Superior temporal gyrus (tissue), 1 donor: ENCODE measurements around the gene TMEM248.
"Not testable (repeated sequence)": the region's sequence is repeated elsewhere in the genome, so short reads cannot be mapped to it uniquely, and the experiment has no call there.

Experiments
- DNase-seq: peaks from one replicate; pipeline ENCODE4 v3.0.0-alpha.2; 2016; ENCODE audit errors: extremely low spot score

The TMEM248 gene

DNA sequence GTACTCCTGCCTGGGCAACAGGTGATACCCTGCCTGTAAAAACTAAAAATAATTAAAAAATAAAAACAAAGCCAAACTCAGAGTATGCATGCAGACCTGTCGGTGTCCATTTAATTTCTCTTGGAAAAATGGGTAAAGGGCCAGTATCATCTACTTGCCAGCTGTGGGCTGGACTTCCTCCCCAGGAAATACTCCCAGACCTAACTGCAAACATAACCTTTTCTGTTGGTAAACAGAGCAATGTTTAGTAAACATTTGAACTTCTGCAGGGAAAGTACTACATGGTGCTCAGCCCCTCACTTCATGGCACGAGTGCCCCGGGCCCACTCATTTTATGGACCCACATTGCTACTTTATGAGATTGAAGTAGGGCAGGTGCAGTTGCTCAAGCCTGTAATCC, 10.2 kb upstream of the TMEM248 start:
- DNase-seq: no peak

DNA sequence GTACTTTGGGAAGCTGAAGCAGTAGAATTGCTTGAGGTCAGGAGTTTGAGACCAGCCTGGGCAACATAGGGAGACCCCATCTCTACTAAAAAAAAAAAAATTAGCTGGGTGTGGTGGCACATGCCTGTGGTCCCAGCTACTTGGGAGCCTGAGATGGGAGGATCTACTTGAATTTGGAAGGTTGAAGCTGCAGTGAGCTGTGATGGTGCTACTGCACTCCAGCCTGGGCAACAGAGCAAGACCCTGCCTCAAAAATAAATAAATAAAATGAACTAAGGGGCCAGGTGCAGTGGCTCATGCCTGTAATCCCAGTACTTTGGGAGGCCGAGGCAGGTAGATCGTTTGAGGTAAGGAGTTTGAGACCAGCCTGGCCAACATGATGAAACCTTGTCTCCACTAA, 9.8 kb upstream of the TMEM248 start:
- not testable (repeated sequence) for DNase-seq

DNA sequence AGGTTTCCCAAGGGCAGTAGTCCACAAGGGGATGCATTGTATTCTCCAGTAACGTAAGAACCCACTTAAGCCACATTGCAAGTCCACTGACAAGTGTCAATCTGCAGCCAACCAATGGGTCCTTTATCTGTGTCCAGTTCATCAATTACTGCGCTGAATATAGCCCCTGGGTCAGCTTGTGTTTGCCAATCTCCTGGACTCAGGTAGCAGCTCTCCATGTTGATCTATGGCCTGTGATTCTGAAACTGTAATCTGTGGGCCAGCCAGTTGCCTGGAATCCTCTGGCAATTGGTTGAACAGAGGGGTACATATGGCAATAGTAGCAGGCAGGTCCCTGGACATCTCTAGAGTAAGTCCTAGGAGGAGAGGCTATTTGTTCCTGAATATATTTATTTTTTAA, 8.8 kb upstream of the TMEM248 start:
- no peak for DNase-seq

DNA sequence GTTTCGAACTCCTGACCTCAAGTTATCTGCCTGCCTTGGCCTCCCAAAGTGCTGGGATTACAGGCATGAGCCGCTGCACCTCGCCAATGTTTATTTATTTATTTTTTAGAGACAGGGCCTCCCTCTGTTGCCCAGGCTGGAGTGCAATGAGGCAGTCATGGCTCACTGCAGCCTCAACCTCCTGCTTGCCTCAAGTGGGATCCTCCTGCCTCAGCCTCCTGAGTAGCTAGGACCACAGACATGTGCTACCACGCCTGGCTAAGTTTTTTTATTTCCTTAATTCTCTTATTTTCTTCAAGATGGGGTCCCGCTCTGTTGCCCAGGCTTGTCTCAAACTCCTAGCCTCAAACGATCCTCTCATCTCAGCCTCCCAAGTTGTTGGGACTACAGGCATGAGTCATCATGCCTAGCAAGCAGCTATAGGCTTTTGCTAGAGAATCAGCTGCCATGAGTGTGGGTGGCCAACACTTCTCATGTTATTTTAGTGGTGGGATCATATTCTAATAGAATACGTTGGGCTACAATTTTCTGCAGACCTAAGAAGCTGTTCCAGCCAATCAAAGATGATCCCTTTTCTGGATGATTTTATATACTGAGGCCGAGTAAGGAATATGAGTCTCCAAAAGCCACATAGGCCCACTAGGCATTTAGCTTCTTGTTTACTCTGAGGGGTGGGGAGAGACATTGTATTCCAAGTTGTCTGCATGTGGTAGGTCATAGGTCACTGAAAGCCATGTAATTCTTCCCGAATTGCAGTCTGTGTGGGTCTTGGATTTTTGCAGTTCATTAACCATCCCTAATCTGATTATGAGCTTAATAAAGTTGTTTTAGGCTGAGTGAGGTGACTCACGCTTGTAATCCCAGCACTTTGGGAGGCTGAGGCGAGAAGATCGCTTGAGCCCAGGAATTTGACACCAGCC, 7.6 kb upstream of the TMEM248 start:
- no peak for DNase-seq

DNA sequence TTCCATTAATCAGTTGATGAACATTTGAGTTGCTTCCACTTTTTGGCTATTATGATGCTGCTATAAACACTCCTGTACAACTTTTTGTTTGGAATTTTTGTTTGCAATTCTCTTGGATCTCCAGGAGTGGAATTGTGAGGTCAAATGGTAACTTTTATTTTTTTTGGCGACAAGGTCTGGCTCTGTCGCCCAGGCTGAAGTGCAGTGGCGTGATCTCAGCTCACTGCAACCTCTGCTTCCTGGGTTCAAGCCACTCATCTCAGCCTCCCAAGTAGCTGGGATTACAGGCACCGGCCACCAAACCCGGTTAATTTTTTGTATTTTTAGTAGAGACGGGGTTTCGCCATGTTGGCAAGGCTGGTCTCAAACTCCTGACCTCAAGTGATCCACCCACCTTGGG, 3.1 kb upstream of the TMEM248 start:
- not testable (repeated sequence) for DNase-seq

DNA sequence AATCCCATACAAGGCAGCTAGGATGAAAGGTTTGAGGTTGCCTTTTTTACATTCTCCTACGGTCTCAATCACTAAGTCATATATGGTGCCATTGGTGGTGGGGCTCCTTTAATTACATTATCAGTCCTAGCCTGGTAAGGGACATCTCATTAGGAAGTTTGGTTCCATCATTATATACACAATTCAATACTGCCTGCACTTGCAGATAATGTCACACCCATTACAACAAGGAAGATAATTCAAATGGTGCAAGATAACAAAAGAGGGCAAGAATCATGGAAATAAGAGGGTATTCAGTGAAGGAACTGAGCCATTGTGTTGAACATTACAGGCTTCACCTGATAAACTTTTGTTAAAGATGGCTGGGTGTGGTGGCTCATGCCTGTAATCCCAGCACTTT, 1.7 kb upstream of the TMEM248 start:
- no peak for DNase-seq

DNA sequence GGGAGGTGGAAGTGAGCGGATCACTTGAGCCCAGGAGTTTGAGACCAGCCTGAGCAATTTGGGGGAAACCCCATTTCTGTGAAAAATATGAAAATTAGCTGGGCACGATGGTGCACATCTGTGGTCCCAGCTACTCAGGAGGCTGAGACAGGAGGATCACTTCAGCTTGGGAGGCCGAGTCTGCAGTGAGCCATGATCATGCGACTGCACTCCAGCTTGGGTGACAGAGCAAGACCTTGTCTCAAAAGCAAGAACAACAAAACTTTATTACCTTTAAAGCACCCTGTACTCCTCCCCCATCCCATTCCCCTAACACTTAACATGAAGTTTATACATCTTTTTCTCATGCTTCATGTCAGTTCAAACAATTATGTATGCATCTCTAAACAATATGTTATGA, 1.3 kb upstream of the TMEM248 start:
- no peak for DNase-seq

DNA sequence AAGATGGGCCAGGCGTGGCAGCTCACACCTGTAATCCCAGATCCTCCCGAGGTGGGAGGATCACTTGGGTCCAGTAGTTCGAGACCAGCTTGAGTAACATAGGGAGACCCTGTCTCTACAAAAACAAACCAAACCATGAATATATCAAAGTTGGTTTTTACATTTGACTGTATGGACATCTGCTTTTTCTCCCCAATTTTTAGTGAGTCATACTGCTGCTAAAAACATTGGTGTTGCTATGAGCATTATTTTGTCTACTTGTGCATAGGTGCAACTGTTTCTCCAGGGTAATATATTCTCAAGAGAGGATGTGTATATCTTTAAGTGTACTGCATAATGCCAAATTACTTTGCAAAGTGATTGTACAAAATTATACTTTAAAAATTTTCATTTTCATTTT, 769 bp upstream of the TMEM248 start:
- no peak for DNase-seq

DNA sequence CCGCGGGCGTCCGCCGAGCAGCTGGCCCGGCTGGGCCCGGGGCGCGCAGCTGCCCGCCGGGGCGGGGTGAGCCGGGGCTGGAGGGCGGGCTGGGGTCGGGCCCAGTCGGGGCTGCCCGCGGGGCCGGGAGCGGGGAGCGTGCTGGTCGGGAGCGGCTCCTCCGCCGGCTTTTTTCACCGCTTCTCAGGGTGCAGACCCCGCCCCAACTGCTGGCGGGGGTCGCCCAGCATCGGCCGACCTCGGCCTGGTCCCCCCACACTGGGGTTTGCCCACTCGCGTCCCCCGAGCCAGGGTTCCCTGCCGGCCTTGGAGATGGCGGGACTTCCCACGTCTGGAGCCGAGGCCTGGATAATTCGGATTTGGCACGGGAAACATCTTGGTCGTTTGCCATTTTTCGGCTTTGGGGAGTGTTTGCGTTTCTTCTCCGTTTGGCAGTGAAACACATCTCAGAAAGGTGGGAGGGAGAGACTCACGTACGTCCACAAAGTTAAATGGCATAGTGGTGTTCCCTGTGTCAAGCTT, 432 bp downstream of the TMEM248 start:
- DNase-seq: no peak

DNA sequence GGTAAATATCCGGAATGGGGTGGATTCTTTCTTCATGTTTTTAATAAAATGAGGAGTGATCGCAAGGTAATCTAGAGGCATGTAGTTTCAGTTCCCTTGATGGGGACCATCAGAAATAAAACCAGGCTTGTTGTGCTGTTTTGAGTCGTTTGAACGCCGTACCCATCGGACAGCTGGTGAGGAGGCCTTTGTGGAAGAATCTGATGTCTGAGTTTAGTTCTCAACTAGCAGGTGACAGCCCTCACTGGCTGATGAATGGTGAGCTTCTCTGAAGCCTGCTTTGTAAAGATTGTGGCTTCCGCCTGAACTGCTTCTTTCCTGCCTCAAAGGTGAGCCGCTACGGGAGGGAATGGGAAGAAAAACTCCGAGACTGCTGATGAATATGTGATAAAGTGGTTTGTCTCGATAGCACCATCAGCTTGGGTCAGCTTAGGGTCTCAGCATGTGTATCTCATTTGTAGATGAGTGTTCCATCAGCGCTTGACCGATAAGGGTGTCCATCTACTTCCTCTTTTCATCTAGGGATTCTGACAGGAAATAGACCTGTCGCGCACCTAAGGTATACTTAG, 977 bp downstream of the TMEM248 start:
- DNase-seq: peak; percentile 15

DNA sequence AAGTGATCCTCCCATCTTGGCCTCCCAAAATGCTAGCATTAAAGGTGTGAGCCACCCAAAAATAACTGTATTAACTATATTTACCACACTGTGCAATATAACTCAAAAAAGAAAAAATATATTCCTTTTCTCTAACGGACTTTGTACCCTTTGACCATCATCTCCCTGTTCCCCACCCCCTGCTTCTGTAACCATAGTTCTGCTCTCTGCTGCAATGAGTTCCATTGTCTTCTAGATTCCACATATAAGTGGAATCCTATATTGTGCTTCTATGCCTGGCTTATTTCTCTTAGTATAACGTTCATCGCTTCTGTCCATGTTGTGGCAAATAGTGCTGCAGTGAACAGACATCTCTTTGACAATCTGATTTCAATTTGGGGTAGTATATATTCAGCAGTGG, 4.2 kb downstream of the TMEM248 start:
- no peak for DNase-seq

DNA sequence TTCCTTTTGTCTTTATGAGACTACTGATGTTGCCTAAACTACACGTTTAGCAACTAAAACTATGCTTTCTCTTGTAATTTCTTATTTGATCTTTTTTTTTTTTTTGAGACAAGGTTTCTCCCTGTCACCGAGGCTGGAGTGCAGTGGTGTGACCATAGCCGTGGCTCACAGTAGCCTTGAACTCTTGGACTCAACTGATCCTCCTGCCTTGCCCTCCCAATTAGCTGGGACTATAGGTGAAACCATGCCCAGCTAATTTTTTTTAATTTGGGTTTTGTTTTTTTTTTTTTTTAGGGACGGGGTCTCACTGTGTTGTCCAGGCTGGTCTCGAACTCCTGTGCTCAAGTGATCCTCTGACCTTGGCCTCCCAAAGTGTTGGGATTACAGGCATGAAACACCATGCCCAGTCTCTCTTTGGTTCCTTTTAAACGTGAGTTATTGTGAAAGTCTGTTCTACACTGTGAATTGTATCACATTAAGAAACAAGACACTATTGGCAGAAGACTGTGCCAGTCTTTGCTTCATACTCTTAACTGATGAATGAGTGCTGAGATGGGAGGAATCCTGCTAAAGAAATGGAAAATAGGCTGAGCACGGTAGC, 6.4 kb downstream of the TMEM248 start:
- DNase-seq: no peak

DNA sequence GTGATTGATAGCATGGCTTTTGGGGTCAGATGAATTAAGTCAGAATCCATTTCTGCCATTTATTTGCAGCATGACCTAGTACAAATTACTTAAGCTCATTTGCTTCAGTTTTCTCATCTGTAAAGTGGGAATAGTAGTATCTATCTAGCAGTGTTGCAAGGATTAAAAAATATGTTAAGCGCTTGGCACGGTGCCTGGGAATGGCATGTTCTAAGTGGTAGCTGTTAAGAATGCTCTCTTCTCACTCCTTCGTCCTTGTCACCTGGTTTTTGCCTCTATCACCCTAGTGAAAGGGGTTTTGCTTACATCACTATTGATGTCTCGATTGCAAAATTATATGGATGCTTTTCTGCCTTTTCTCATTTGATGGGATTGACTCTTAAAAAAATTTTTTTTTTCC, 7.4 kb downstream of the TMEM248 start:
- DNase-seq: no peak

DNA sequence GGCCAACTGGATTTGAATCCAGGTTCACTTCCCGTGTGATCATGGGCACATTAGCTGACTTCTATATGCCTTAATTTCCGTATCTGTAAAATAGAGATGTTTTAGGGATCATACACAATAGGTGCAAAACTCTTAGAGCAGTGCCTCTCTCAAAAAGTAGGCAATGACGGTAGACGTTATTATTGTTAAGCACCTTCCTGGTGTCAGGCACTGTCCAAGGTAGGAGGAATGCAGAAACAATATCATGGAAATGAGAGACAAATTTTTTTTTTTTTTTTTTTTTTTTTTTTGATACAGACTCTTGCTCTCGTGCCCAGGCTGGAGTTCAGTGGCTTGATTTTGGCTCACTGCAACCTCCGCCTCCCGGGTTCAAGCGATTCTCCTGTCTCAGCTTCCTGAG, 8.1 kb downstream of the TMEM248 start:
- no peak for DNase-seq

DNA sequence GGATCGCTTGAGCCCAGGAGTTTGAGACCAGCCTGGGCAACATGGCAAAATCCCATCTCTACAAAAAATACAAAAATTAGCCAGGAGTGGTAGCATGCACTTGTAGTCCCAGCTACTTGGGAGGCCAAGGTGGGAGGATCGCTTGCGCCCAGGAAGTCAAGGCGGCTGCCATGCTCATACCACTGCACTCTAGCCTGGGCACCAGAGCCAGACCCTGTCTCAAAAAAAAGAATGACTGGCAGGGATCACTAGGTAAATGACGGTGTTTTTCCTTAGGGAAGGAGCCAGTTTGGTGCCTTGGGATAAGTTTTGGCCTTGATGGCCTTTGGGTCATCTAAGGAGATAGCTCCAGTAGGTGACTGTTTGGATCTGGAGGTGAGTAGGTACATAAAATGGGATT, 8.9 kb downstream of the TMEM248 start:
- no peak for DNase-seq

DNA sequence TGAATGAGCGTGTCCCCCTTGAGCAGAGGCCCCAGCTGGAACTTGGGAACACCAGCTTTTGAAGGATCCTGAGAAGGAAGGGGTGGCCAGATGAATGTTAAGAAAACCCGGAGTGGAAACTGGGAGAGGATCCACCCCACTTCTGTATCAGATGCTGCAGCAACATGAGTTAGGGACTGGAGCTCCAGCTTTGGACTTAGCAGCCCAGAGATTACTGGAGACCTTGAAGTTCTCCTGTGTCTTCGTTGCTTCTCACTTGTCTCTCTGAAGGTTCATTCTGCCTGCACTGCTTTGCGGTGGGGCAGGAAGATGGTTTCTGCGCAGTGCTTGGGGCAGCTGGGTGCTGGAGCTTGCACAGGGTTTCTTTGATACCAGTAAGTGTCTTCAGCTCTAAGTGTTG, 9.3 kb downstream of the TMEM248 start:
- DNase-seq: no peak

DNA sequence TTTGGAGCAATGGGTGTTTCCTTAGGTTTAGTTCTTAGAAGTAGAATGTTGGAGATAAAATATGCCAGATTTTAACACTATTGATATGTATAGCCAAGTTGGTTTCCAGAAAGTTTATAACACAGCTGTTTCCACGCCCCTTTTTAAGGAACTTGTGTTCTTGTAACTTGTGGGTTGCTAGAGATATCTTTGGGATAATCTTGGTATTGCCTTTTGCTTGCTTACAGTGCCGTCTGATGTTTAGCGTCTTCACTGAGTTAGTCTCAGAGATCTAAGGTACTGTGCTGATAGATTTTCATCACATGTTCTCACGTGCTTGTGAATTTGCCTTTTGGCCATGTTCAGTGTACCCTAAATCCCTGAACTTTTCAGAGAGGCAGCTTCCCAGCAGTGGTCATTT, 12.4 kb downstream of the TMEM248 start:
- no peak for DNase-seq

DNA sequence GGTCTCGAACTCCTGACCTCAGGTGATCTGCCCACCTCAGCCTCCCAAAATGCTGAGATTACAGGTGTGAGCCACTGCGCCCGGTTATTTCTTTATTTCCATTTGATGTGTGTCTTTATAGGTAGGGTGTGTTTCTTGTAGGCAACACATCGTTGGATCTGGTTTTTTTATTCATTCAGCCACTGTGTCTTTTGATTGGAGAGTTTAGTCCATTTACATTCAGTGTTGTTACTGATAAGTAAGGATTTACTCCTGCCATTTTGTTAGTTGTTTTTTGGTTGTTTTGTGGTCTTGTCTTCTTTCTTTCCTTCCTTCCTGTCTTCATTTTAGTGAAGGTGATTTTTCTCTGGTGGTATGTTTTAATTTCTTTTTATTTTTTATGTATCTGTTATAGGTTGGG, 16.9 kb downstream of the TMEM248 start:
- DNase-seq: no peak

DNA sequence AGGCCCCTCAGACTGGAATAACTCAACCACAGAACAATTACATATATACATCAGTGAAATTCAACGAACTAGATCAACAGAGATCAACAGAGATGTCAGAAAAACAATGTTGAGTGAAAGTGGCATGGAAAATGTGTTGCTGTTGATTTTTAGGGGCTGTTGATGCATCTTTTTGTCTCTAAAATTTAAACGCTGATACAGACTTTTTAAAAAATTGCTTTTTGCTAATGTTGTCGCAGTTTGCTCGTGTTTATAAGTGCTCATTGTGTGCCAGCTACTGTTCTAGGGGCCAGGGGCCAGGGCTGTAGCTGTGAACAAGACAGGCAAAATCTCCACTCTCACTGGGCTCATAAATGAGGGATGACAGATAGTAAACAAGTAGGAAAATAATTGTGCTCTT, 18.3 kb downstream of the TMEM248 start:
- DNase-seq: no peak

DNA sequence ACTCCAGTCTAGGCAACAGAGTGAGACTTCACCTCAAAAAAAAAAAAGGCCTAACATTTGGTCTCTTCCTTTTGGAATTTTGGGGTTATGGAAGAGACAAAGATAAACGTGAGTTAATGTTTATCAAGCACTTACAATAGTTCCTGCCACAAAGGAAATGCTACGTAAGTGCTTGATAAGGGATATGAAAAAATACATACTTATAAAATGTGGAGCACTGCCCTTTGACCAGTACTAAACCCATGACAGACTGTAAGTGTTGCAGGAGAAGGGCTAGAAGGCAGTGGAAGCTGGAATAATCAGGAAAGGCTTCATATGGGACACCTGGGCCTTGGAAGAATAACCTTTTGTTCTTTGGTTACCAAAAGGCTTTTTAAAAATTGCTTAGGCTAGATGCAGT, 25.5 kb downstream of the TMEM248 start:
- no peak for DNase-seq

DNA sequence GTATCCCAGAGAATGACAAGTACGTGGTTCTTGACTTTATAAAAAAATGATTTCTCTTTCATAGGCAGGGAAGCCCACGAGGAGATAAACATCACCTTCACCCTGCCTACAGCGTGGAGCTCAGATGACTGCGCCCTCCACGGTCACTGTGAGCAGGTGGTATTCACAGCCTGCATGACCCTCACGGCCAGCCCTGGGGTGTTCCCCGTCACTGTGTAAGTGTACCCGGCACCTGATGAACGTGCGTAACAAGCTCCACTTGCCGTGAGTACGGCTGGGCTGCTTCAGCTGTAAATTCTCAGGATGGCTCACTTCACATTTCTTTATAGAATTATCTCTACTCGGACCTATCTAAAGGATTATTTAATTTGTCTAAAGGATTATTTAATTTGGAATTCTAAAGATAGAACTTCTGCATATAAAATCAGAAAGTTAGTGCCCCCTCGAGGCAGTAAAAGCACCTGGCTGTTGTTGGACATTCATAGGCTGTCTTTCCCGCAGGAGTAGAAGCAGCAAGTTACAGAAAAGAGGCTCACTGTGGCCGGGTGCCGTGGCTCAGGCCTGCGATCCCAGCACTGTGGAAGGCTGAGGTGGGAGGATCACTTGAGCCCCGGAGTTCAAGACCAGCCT, 27.6 kb downstream of the TMEM248 start:
- DNase-seq: no peak

DNA sequence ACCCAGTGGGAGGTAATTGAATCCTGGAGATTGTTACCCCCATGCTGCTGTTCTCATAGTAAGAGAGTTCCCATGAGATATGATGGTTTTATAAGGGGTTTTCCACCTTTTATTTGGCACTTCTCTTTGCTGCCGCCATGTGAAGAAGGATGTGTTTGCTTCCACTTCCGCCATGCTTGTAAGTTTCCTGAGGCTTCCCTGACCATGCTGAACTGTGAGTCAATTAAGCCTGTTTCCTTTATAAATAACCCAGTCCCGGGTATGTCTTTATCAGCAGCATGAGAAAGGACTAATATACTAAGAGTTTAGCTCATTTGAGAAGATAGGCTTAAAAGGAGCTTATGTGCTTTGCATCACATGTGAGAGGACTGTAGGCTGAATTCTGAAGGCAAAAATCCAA, 29.3 kb downstream of the TMEM248 start:
- no peak for DNase-seq
